NCI-H2029 treated with DMSO at 0.1 percent for 48 hours (cell line): Measurements from ENCODE around the gene RSPH4A.
"Not testable (repeated sequence)": the region's sequence is repeated elsewhere in the genome, so short reads cannot be mapped to it uniquely, and the experiment has no call there.

Source experiments
- DNase-seq: peaks from one replicate; lab custom pipeline; 2025; lab: John Stamatoyannopoulos, UW

RSPH4A gene

GRCh38 chr6:116629563-116629981, 13.3 kb downstream of the RSPH4A start:
- DNase-seq, result peak; percentile 98

GRCh38 chr6:116631379-116631990, 15.2 kb downstream of the RSPH4A start:
- DNase-seq, result peak; percentile 100

DNA sequence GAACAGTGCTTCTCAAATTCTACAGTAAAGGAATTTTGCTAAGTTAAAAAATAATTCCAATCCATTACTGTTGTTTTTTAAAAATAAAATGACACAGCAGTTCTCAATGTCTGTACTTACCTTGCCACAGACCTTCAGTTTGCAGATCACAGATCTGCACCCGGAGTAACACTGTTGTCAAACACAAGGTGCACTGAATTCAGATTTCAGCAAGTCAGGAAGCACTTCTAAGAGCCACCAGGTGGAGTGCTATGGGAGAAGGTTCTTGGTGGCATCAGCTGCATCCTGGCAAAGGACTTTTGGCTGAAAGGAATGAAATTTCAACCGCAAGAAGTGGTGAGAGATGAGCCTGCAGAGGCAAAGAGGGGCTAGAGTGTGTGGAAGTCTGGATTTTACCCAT, 17.4 kb downstream of the RSPH4A start:
- peak; percentile 99 for DNase-seq

GRCh38 chr6:116648156-116648555, 31.9 kb downstream of the RSPH4A start:
- DNase-seq, result no peak

- no peak for DNase-seq
Observed at GRCh38 chr6:116649129-116649528, 32.9 kb downstream of the RSPH4A start.

DNA sequence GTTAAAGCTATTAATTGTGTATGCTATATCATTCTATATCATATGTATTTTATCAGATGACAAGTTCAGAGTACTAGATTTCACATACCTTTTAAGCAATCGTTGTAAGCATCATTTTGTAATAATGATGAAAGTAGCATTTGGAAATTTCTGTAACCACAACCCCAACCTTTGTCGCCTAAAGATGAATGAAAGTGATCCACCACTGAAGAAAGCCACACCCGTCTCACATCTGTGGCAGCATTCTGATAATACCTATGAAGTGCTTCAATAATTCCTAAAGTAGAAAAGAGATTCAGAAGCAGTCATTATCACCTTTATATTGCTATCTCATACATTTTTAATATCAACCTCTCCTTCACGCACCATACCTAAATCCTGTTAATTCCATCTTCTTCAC, 35.6 kb downstream of the RSPH4A start:
- no peak for DNase-seq

DNA sequence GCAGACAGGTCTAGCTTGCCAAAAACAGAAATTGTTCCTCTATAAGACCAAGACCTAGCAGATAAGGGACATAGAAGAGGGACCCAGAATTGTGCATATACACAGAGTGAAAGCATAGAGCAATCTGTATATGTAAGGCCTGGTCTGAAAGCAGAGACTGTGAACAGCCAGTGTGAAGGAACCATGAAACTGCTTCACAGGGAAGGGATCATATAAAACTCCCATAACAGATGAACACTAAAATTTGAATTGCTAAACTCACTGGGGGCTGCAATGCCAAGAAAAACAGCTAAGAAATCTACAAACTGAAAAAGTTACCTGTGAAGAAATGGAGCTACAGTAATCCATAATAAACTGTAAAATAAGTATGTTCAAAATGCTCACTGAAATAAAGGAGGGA, 45.3 kb downstream of the RSPH4A start:
- DNase-seq, result no peak

GRCh38 chr6:116662202-116662601, 45.9 kb downstream of the RSPH4A start:
- DNase-seq, result no peak

DNA sequence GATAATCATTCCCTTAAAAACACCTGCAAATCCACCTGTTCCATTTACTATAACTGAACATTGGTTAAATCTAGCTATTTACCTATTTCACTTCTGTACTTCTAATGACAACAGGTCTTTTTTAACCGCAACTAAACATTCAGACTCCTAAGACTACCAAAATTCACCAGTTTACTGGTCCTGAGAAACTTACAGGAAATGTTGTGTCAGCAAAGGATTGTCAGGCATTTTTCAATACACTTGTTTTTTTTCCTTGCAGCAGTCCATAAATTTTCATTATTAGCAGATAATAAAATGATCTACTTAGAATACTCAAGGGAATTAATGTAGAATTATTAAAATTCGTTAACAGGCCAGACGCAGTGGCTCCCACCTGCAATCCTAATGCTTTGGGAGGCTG, 47.0 kb downstream of the RSPH4A start:
- DNase-seq, result no peak

- not testable (repeated sequence) for DNase-seq
Observed at GRCh38 chr6:116664169-116664568, 47.9 kb downstream of the RSPH4A start.

GRCh38 chr6:116665464-116665863, 49.2 kb downstream of the RSPH4A start:
- no peak for DNase-seq

GRCh38 chr6:116666869-116667268, 50.6 kb downstream of the RSPH4A start:
- no peak for DNase-seq

GRCh38 chr6:116667623-116668022, 51.3 kb downstream of the RSPH4A start:
- DNase-seq, result peak; percentile 96

GRCh38 chr6:116672306-116672705, 56.0 kb downstream of the RSPH4A start:
- DNase-seq, result no peak

DNA sequence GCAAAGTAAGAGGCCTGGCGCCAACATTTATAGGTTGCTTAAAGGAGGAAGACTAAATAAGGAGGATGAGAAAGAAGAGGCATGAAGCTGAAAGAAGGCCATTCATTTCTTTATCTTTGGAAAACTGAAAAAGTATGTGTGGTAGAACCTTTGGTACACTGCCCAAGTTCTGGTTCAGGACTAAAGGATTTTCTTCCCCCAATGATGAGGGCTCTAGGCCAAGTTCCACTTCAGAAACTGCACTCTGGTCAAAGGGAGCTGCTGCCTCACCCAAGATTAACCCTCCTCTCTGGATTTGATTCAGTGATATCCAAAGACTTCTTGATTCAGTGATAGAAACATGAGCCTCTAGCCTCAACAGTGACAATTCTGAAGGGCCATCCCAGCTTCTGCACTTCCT, 59.7 kb downstream of the RSPH4A start:
- DNase-seq, result no peak

DNA sequence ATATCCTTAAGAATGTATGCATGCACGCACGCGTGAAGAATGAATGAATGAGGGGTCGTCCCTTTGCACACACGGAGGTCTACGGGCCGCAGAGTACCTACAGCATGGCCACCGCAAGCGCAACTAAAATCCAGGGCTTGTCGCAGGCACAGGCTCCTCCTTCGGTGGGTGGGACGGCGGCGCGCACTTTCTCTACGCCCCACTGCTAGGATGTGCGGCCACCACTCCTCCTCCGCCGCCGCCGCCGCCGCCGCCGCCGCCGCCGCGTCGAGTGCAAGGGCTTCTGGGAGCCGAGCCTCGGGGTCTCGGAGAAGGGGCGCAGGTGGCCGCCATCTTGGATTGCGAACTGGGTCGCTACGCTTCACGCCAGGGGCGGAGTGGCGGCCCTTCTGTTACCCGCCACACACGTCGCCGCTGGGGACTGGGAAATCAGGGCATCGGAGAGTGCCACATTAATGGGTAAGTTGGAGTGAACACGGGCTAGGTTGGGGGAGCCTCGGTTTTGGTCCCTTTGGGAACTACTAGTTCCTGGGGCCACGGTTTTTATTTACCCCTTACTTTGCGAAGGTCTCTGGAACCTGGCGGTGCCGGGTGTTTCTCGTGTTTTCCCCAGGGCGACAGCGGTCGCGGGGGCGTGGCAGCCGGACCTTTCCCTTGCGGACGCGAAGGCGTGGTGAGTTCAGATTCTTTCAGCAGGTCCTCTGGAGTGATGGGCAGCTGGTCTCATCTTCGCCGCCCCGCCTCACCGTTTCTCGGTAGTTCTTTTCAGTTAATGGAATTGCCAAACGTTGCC, 64.8 kb downstream of the RSPH4A start, which contains the start of gene KPNA5:
TSS of gene KPNA5 (plus strand) at position 332 of the 793 bp plus-strand sequence. CDS start at position 456, 124 bp downstream.
- peak; percentile 100 for DNase-seq

GRCh38 chr6:116682334-116682712, 66.0 kb downstream of the RSPH4A start:
- DNase-seq, result peak; percentile 100
